ENCODE measurements around the gene FHIT.

- TF ChIP-seq POLR2AphosphoS5 (IDR thresholded peaks at IDR 0.05; ENCODE audit: low read depth, low read length): no peak
- TF ChIP-seq SIN3A (IDR thresholded peaks at IDR 0.05; ENCODE audit: borderline replicate concordance, insufficient read depth, low read length): no peak
- TF ChIP-seq REST (IDR thresholded peaks at IDR 0.05; ENCODE audit: insufficient read depth in 1 of 2, low read depth in 2 of 2, low read length in 2 of 2): no peak
- no peak for TF ChIP-seq TAF1 (IDR thresholded peaks at IDR 0.05; ENCODE audit: borderline replicate concordance, insufficient read depth, low read length)
- TF ChIP-seq FOXP2 (optimal IDR thresholded peaks at IDR 0.05; ENCODE audit: borderline replicate concordance, extremely low read depth, extremely low read length, insufficient read depth): no peak
Observed at GRCh38 chr3:60142009-60142408, 1109.2 kb downstream of the FHIT start.
